Measurements from ENCODE around the gene CNTNAP1. TPM values are rescaled to one million over a fixed set of nuclear protein-coding genes. Genes with fewer than 3 reads are reported as not detected.
A peak's percentile ranks its signal among the peaks of the same experiment; 100 is the strongest.

Gene CNTNAP1
- total RNA-seq, 6 experiments from 2014 or later = 26.0 to 43.7 (median 37.7) TPM

DNA sequence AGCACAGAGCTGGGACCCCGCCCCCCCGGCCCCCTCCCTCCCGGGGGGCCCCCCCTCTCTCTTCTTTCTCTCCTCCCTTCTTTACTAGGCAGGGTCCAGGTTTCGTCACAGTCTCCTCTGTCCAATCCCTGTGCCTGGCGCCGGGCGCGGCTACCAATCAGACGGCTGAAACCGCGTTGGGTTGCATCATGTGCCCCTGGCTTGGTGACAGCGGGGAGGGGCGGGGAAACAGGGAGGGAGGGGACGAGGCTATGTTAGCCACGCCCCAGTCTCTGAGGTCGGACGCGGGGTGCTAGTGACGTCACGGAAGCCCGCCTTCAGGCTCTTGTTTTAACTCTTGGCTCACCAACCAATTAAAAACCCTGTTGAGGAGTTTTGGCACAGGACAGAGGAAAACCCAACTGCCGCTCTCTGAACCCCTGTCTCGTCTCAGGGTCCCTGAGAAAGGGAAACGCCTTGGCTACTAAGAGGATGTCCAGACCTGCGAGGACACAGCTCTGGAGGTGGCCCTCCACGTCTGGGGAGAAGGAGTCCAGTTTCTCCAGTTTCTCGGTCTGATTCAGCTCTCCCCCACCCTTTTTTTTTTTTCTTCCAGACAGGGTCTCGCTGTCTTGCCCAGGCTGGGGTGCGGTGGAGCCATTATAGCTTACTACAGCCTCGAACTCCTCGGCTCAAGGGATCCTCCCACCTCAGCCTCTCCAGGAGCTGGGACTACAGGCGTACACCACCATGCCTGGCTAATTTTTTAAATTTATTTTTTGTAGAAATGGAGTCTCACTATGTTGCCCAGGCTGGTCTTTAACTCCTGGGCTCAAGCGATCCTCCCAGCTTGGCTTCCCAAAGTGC, 5.1 kb upstream of the CNTNAP1 start:
- peak overlapping the region; percentile 89 for H3K27ac Mint-ChIP-seq
- no peaks in the 10 kb centered on the region for H3K9me3 Mint-ChIP-seq
- peak overlapping the region; percentile 86 for H3K4me3 Mint-ChIP-seq
- no peaks in the 10 kb centered on the region for H3K36me3 Mint-ChIP-seq (ENCODE audit: low read depth)
- TF ChIP-seq, protein P1, sequence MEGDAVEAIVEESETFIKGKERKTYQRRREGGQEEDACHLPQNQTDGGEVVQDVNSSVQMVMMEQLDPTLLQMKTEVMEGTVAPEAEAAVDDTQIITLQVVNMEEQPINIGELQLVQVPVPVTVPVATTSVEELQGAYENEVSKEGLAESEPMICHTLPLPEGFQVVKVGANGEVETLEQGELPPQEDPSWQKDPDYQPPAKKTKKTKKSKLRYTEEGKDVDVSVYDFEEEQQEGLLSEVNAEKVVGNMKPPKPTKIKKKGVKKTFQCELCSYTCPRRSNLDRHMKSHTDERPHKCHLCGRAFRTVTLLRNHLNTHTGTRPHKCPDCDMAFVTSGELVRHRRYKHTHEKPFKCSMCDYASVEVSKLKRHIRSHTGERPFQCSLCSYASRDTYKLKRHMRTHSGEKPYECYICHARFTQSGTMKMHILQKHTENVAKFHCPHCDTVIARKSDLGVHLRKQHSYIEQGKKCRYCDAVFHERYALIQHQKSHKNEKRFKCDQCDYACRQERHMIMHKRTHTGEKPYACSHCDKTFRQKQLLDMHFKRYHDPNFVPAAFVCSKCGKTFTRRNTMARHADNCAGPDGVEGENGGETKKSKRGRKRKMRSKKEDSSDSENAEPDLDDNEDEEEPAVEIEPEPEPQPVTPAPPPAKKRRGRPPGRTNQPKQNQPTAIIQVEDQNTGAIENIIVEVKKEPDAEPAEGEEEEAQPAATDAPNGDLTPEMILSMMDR (IDR thresholded peaks at IDR 0.05) = no peak; the same call in 1 of the 2 replicates
- peaks cover 9% of the 10 kb centered on the region for H3K27me3 Mint-ChIP-seq (ENCODE audit: insufficient read depth)
- DNase-seq = peak; percentile 99
- peaks cover 54% of the 10 kb centered on the region for H3K4me1 Mint-ChIP-seq (ENCODE audit: low read depth)

DNA sequence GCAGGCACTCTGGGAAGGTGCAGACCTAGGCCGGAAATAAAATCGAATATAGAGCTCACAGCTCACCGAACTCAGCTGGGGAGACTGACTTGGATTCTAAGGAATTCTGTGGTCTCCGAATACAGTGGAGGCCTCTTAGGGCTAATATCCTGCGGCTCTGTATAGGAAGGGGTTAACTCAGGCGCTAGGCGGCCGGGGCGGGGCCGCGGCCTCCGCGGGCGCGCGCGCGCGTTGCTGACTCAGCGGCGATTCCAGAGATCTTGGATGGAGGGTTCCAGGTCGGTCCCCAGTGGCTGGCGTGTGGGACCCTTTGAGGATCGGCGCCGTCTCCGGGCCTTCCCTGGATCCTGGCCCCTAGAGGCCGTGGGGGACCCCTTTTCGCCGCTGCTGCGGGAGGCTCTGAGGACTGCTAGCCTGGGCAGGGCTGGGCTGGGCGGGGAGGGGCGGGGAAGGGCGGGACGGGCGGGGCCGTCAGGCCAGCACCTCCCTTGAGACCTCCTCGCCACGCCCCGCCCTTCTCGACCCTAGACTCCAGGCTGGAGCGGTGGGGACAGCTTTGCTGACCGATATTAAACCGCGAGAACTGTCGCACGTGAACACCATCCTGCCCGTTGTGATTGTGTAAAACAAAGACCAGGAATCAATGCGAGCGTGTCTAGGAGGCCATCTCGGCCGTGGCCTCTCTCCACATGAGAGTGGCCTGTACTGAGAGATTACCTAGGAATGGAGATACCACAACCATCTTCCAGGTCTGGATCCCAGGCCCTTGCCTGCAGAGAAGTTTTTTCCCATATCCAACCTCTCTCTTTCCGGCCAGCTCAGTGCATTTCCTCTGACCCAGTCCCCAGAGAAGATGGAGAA, 4.2 kb upstream of the CNTNAP1 start:
- Mint-ChIP-seq H3K4me1 (ENCODE audit: low read depth) (peaks cover 59% of the 10 kb centered on the region), H3K36me3 (ENCODE audit: low read depth) (no peaks in the 10 kb centered on the region), H3K27ac (peak overlapping the region; percentile 89), H3K27me3 (ENCODE audit: insufficient read depth) (peaks cover 9% of the 10 kb centered on the region), H3K4me3 (peak overlapping the region; percentile 86), H3K9me3 (no peaks in the 10 kb centered on the region)
- peak; percentile 89 for DNase-seq
- TF ChIP-seq, protein P1 (IDR thresholded peaks at IDR 0.05) = no peak; the same call in 1 of the 2 replicates

DNA sequence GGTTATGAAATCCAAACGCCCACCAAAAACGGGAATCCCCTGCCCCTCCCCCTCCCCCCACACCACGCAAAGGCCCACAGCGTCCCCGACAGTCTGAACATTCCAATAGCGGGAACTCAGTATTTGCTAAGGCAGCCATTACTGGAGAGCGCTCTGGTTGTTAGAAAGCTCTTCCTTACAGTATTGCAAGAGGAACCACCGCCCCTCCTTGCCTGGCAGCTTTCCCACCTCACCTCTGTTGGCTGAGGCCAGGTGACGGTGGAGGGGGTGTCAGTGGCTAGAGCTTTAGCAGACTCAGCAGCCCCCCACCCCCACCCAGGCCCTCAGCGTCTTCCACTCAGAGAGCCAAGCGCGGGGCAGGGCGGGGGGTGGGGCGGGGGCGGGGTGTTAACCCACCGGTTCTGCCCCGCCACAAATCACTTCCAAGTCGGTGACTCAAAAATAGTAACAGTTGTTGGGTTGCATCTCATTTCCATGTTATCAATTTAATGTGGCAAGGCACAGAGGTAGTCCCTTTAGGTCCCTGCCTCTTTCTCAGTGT, 3.3 kb upstream of the CNTNAP1 start:
- peak overlapping the region; percentile 86 for H3K4me3 Mint-ChIP-seq
- H3K36me3 Mint-ChIP-seq (ENCODE audit: low read depth) = no peaks in the 10 kb centered on the region
- H3K4me1 Mint-ChIP-seq (ENCODE audit: low read depth) = peaks cover 62% of the 10 kb centered on the region
- DNase-seq = no peak
- peaks cover 8% of the 10 kb centered on the region for H3K27me3 Mint-ChIP-seq (ENCODE audit: insufficient read depth)
- peak overlapping the region; percentile 89 for H3K27ac Mint-ChIP-seq
- H3K9me3 Mint-ChIP-seq = no peaks in the 10 kb centered on the region
- TF ChIP-seq, protein P1 (IDR thresholded peaks at IDR 0.05) = no peak

DNA sequence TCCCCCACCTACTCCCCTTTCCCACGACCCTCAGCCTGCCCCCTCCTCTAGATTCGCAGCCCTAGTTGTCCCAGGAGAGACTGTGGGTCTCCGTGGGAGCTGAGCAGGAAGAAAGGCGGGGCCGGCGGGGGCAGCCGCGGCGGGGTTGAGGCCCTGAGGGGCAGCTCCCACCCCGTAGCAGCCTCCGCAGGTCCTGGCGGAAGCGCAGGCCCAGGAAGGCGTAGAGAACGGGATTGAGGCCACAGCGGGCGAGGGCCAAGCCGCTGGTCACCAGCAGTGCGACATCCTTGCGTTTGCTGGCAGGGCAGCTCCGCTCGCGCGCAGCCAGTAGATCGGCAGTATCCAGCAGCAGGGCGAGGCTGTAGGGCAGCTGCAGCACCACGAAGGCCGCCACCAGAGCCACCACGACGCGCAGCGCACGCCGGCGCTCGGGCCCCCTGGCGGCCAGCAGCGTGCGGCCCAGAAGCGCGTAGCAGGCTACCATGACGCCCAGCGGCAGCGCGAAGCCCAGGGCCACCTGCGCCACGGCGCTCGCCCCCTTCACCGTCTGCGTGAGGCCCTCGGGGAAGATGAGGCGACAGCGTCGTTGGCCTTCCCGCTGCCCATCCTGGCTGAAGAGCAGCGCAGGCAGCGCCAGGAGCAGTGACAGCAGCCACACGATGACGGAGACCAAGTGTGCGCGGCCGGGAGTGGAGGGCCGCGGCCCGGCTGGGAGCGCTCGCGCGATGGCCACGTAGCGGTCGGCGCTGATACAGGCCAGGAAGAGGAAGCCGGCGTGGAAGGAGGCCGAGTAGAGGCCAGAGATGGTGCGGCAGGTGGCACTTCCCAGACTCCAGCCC, 2.6 kb upstream of the CNTNAP1 start:
- Mint-ChIP-seq H3K27ac (peak overlapping the region; percentile 89), H3K4me1 (ENCODE audit: low read depth) (peaks cover 55% of the 10 kb centered on the region), H3K27me3 (ENCODE audit: insufficient read depth) (peaks cover 8% of the 10 kb centered on the region), H3K4me3 (peak overlapping the region; percentile 86), H3K36me3 (ENCODE audit: low read depth) (peaks cover 5% of the 10 kb centered on the region; the same call in 1 of the 2 replicates), H3K9me3 (no peaks in the 10 kb centered on the region)
- DNase-seq = peak; percentile 76
- TF ChIP-seq, protein P1 (IDR thresholded peaks at IDR 0.05) = peak; percentile 94
